ENCODE data around the gene RFX2. TPM values are rescaled to one million over a fixed set of nuclear protein-coding genes. Genes with fewer than 3 reads are reported as not detected.

RFX2 gene
- total RNA-seq, 1 donor from 2014 or later, result 6.2 TPM

DNA sequence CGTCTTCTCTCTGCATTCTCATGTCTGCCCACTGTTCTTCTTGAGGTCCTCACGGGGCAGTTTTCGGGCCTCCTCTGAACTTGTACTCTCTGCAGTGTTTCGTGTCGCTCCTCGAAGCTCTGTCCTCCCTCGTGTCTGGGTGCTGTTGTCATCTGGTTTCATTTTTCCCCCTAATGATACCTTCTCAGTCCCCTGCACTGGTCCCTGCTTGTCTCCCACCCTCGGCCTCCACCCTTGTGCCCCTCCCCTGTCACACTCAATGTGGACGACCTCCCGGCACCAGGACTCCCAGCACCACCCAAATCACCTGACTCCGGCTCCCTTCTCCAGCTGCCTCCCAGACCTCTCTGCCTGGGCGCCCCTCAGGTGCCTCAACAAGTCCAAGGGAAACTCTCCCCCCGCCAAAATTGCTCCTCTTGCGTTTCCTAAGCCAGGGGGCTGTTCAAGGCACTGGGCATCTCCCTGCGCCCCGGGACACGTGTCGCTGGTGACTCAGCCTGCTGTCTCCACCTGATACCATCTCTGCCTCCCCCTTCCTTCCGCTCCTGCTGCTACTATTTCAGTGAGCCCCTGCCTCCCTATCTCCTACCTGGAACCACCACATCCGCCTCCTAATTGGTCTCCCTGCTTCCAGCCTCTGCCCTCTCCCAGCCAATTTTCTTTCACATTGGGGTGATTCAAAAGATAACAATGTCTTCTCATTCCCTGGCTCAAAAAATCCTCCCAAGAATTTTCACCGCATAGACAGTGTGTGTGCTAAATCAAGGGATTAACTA, 49.5 kb downstream of the RFX2 start:
- H3K4me1 ChIP-seq, result peaks cover under 1% of the 10 kb centered on the region
- H3K79me2 ChIP-seq (ENCODE audit: low read depth), result no peaks in the 10 kb centered on the region
- Mint-ChIP-seq H3K27me3 (ENCODE audit: insufficient read depth, low read depth) (peaks cover 8% of the 10 kb centered on the region), H3K9me3 (peaks cover 17% of the 10 kb centered on the region), H3K27ac (peak overlapping the region; percentile 67), H3K36me3 (peaks cover 46% of the 10 kb centered on the region), H3K4me3 (no peak overlapping the region), H3K4me1 (peaks cover 70% of the 10 kb centered on the region)
- H2AFZ ChIP-seq (replicated peaks), result no peak overlapping the region
- DNase-seq (ENCODE audit: low spot score), result peak; percentile 16
- no peaks in the 10 kb centered on the region for H3K36me3 ChIP-seq
- no peak overlapping the region for H3K9ac ChIP-seq
- no peaks in the 10 kb centered on the region for H4K20me1 ChIP-seq (ENCODE audit: low read depth)
- no peak overlapping the region for H3K4me2 ChIP-seq
- TF ChIP-seq EZH2 (IDR thresholded peaks at IDR 0.05), result no peak
- no peak for TF ChIP-seq CTCF (IDR thresholded peaks at IDR 0.05)
- no peak overlapping the region for H3K4me3 ChIP-seq
- H3F3A ChIP-seq (ENCODE audit: low read depth), result no peaks in the 10 kb centered on the region
- no peaks in the 10 kb centered on the region for H3K9me3 ChIP-seq (ENCODE audit: low read depth)
- H3K27ac ChIP-seq, result no peak overlapping the region
- H3K27me3 ChIP-seq, result peaks cover 7% of the 10 kb centered on the region

- H3K4me2 ChIP-seq, result no peak overlapping the region
Observed at GRCh38 chr19:6059988-6060599, 50.2 kb downstream of the RFX2 start.

DNA sequence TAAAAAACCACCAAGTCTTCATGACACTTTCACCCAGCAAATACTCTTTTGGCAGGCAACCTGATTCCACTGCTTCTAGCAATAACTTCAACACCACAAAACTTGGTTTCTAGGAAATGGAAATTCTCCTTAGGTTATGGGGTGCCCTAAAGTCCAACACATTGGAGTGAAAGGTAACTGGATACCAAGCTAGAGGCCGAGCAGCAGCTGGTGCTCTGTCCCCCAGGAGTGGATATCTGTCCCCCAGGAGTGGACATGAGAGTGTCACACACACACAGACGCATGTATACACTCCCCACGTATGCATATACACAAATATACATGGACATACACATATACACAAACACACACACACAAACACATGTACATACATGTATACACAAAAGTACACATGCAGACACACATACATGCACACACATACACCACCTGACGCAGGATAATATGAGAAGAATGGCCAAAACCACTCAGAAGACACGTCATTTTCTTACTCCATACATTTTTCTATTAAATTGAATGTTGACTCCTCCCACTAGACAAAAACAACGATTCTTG, 50.8 kb downstream of the RFX2 start:
- Histone ChIP-seq H3K4me2 (no peak overlapping the region), H2AFZ (replicated peaks) (no peak overlapping the region), H3F3A (ENCODE audit: low read depth) (no peaks in the 10 kb centered on the region), H3K36me3 (no peaks in the 10 kb centered on the region), H3K9me3 (ENCODE audit: low read depth) (no peaks in the 10 kb centered on the region), H3K27me3 (no peaks in the 10 kb centered on the region), H3K4me1 (no peaks in the 10 kb centered on the region), H3K79me2 (ENCODE audit: low read depth) (no peaks in the 10 kb centered on the region), H3K9ac (no peak overlapping the region), H3K27ac (no peak overlapping the region), H3K4me3 (no peak overlapping the region), H4K20me1 (ENCODE audit: low read depth) (no peaks in the 10 kb centered on the region)
- Mint-ChIP-seq H3K4me3 (no peak overlapping the region), H3K36me3 (peaks cover 50% of the 10 kb centered on the region), H3K9me3 (peaks cover 23% of the 10 kb centered on the region), H3K27me3 (ENCODE audit: insufficient read depth, low read depth) (peaks cover 8% of the 10 kb centered on the region), H3K4me1 (peaks cover 58% of the 10 kb centered on the region), H3K27ac (peak overlapping the region; percentile 0)
- DNase-seq (ENCODE audit: low spot score), result no peak
- TF ChIP-seq EZH2phosphoT487 (IDR thresholded peaks at IDR 0.05) (no peak), EZH2 (IDR thresholded peaks at IDR 0.05) (no peak), CTCF (IDR thresholded peaks at IDR 0.05) (no peak)

More at GRCh38 chr19:6059988-6060599, 50.2 kb downstream of the RFX2 start:
- TF ChIP-seq EZH2phosphoT487 (IDR thresholded peaks at IDR 0.05), result no peak
- no peak for TF ChIP-seq EZH2 (IDR thresholded peaks at IDR 0.05)
- TF ChIP-seq CTCF (IDR thresholded peaks at IDR 0.05), result no peak
- Mint-ChIP-seq H3K4me3 (no peak overlapping the region), H3K36me3 (peaks cover 50% of the 10 kb centered on the region), H3K9me3 (peaks cover 20% of the 10 kb centered on the region), H3K27ac (peak overlapping the region; percentile 67), H3K4me1 (peaks cover 63% of the 10 kb centered on the region), H3K27me3 (ENCODE audit: insufficient read depth, low read depth) (peaks cover 8% of the 10 kb centered on the region)
- H3K4me1 ChIP-seq, result no peaks in the 10 kb centered on the region
- no peak for DNase-seq (ENCODE audit: low spot score)
- peaks cover 4% of the 10 kb centered on the region for H3K27me3 ChIP-seq
- no peak overlapping the region for H2AFZ ChIP-seq (replicated peaks)
- H3K79me2 ChIP-seq (ENCODE audit: low read depth), result no peaks in the 10 kb centered on the region
- H3K36me3 ChIP-seq, result no peaks in the 10 kb centered on the region
- no peaks in the 10 kb centered on the region for H4K20me1 ChIP-seq (ENCODE audit: low read depth)
- no peaks in the 10 kb centered on the region for H3K9me3 ChIP-seq (ENCODE audit: low read depth)
- no peak overlapping the region for H3K27ac ChIP-seq
- no peak overlapping the region for H3K4me3 ChIP-seq
- no peak overlapping the region for H3K9ac ChIP-seq
- no peaks in the 10 kb centered on the region for H3F3A ChIP-seq (ENCODE audit: low read depth)
